DOHH2 (cell line): ENCODE data around the gene YPEL3.

Experiments used
- H3F3A ChIP-seq: fragments of 200-600 bp; sonication (generic), shearing (Covaris generic); 2 replicates; pipeline ENCODE4 v1.6.0; 2016; ENCODE audit warnings: antibody characterized with exemption, mild to moderate bottlenecking; ENCODE audit not compliant: control insufficient read depth, insufficient read depth
- H3K27ac ChIP-seq: fragments of 200-600 bp; sonication (generic); 2 replicates; pipeline ENCODE4 v1.5.1; 2014; ENCODE audit warnings: low read depth, mild to moderate bottlenecking, low read length, moderate library complexity
- H3K27me3 ChIP-seq: fragments of 200-600 bp; sonication (generic); 2 replicates; pipeline ENCODE4 v1.6.1; 2014; ENCODE audit warnings: mild to moderate bottlenecking, low read length, mixed read lengths; ENCODE audit not compliant: control insufficient read depth
- H3K36me3 ChIP-seq: fragments of 200-600 bp; sonication (generic); 2 replicates; pipeline ENCODE4 v1.6.1; 2014; ENCODE audit warnings: mild to moderate bottlenecking, low read length, moderate library complexity, mixed read lengths; ENCODE audit not compliant: control insufficient read depth
- H3K4me1 ChIP-seq: fragments of 200-600 bp; sonication (generic); 2 replicates; pipeline ENCODE4 v1.6.1; 2014; ENCODE audit warnings: mild to moderate bottlenecking, low read length, mixed read lengths; ENCODE audit not compliant: control insufficient read depth
- H3K4me2 ChIP-seq: fragments of 200-600 bp; sonication (generic); 2 replicates; pipeline ENCODE4 v1.6.0; 2014; ENCODE audit warnings: mild to moderate bottlenecking, low read length, moderate library complexity
- H3K4me3 ChIP-seq: fragments of 200-600 bp; sonication (generic); 2 replicates; pipeline ENCODE4 v1.5.1; 2014; ENCODE audit warnings: mild to moderate bottlenecking, low read length, mixed read lengths
- H3K79me2 ChIP-seq: fragments of 200-600 bp; sonication (generic); 2 replicates; pipeline ENCODE4 v1.6.1; 2014; ENCODE audit warnings: mild to moderate bottlenecking, low read length, mixed read lengths; ENCODE audit not compliant: control insufficient read depth
- H3K9me2 ChIP-seq: fragments of 200-600 bp; sonication (generic); replicated peaks from 2 replicates; pipeline ENCODE4 v1.6.1; 2014; ENCODE audit warnings: mild to moderate bottlenecking, low read length, mixed read lengths; ENCODE audit not compliant: control insufficient read depth
- H3K9me3 ChIP-seq: fragments of 200-600 bp; sonication (generic); 2 replicates; pipeline ENCODE4 v1.6.1; 2014; ENCODE audit warnings: antibody characterized with exemption, low read length, mixed read lengths; ENCODE audit not compliant: control insufficient read depth, insufficient read depth
- H4K20me1 ChIP-seq: fragments of 200-600 bp; sonication (generic); 2 replicates; pipeline ENCODE4 v1.6.0; 2014; ENCODE audit warnings: low read depth, mild to moderate bottlenecking, antibody characterized with exemption, low read length, moderate library complexity; ENCODE audit not compliant: control insufficient read depth, insufficient read depth
- EZH2phosphoT487 ChIP-seq: fragments of 200-600 bp; sonication (generic); IDR thresholded peaks from 2 replicates; pipeline ENCODE4 v1.6.1; 2017; ENCODE audit warnings: borderline replicate concordance, mild to moderate bottlenecking, antibody characterized with exemption, low read length, moderate library complexity, mixed read lengths
- TF ChIP-seq, protein P1 (sequence below): fragments of 200-600 bp; sonication (generic); IDR thresholded peaks from one replicate; pipeline ENCODE4 v1.5.1; 2014; ENCODE audit warnings: antibody characterized with exemption, mild to moderate bottlenecking, low read depth, low read length; ENCODE audit not compliant: poor library complexity, severe bottlenecking

The YPEL3 gene

DNA sequence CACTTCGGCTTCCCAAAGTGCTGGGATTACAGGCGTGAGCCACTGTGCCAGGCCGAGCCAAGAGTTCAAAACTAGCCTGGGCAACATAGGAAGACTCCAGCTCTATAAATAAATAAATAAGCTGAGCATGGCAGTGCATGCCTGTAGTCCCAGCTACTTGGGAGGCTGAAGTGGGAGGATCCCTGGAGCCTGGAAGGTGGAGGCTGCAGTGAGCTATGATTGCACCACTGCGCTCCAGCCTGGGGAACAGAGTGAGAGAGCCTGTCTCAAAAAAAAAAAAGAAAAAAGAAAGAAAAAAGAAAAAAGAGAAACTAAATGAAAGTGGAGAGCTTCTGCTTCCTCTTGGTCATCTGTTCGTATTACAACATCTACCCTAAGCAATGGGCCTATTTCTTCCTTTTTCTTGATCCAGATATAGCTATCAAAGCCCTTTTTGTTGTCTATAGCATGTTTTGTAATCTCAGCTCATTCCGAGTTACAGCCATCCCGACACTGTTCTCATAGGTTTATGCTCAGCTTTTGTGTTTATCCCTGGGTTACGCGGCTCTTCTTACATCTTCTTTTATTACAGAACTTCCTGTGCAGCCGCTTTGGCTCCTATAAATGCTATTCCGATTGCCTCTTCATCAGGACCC, 41.1 kb upstream of the YPEL3 start:
- no peaks in the 10 kb centered on the region for H3K79me2 ChIP-seq
- H3K4me2 ChIP-seq = no peak overlapping the region
- H4K20me1 ChIP-seq = no peaks in the 10 kb centered on the region
- TF ChIP-seq, protein P1, sequence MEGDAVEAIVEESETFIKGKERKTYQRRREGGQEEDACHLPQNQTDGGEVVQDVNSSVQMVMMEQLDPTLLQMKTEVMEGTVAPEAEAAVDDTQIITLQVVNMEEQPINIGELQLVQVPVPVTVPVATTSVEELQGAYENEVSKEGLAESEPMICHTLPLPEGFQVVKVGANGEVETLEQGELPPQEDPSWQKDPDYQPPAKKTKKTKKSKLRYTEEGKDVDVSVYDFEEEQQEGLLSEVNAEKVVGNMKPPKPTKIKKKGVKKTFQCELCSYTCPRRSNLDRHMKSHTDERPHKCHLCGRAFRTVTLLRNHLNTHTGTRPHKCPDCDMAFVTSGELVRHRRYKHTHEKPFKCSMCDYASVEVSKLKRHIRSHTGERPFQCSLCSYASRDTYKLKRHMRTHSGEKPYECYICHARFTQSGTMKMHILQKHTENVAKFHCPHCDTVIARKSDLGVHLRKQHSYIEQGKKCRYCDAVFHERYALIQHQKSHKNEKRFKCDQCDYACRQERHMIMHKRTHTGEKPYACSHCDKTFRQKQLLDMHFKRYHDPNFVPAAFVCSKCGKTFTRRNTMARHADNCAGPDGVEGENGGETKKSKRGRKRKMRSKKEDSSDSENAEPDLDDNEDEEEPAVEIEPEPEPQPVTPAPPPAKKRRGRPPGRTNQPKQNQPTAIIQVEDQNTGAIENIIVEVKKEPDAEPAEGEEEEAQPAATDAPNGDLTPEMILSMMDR = no peak
- no peak for TF ChIP-seq EZH2phosphoT487
- no peaks in the 10 kb centered on the region for H3K9me3 ChIP-seq
- H3F3A ChIP-seq = no peaks in the 10 kb centered on the region
- no peaks in the 10 kb centered on the region for H3K36me3 ChIP-seq
- no peak overlapping the region for H3K4me3 ChIP-seq
- H3K27ac ChIP-seq = no peak overlapping the region
- H3K27me3 ChIP-seq = no peaks in the 10 kb centered on the region
- no peaks in the 10 kb centered on the region for H3K9me2 ChIP-seq
- H3K4me1 ChIP-seq = peaks cover 21% of the 10 kb centered on the region

DNA sequence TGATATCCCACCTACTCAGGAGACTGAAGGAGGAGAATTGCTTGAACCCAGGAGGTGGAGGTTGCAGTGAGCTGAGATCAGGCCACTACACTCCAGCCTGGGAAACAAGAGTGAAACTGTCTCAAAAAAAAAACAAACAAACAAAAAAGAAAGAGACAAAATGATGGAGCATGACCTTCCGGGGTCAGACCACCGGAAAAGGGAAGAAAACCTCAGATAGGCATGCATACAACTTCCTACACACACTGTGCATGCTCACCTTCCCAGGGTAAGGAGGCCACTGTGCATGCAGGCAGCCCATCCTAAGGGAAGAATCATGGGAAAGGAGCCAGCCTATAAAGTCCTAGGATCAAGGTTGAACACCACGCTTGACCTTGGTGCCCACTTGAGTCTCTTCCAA, 36.6 kb upstream of the YPEL3 start:
- no peak for TF ChIP-seq EZH2phosphoT487
- TF ChIP-seq, protein P1 = no peak
- H3K4me3 ChIP-seq = no peak overlapping the region
- H3K36me3 ChIP-seq = no peaks in the 10 kb centered on the region
- no peak overlapping the region for H3K4me2 ChIP-seq
- H3K9me2 ChIP-seq = no peaks in the 10 kb centered on the region
- H3K79me2 ChIP-seq = no peaks in the 10 kb centered on the region
- H4K20me1 ChIP-seq = no peaks in the 10 kb centered on the region
- H3K4me1 ChIP-seq = peaks cover 14% of the 10 kb centered on the region
- no peaks in the 10 kb centered on the region for H3K9me3 ChIP-seq
- no peaks in the 10 kb centered on the region for H3F3A ChIP-seq
- no peaks in the 10 kb centered on the region for H3K27me3 ChIP-seq
- H3K27ac ChIP-seq = no peak overlapping the region

DNA sequence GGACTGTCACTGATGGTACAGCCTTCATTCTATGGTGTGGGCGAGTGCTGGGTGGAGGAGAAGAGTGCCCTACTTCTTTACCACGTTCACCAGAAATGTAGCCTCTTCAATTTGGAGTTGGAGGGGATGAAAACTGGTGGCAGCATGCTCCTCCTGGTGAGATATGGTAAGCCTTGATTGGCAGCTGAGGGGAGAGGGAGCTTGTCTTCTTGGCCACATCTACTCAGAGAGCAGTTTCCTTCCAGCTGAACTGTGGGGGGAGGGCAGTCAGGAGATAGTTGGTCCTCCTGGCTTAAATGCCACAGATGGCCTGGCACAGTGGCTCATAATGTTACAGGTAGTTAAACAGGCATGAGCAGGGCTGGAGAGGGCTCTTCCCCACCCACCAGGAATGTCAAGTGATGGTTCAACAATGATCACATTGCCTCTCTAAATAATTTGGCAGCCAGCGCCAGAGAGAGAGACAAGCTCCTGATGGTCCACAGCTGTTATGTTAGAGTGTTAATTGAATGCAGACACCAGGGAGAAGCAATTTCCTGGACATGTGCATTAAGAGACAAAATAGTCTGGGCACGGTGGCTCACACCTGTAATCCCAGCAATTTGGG, 36.0 kb upstream of the YPEL3 start:
- Histone ChIP-seq H3K4me3 (no peak overlapping the region), H3K79me2 (no peaks in the 10 kb centered on the region), H3K27me3 (no peaks in the 10 kb centered on the region), H3K4me2 (no peak overlapping the region), H3K4me1 (peaks cover 17% of the 10 kb centered on the region), H3K9me3 (no peaks in the 10 kb centered on the region), H3K27ac (no peak overlapping the region), H3K36me3 (no peaks in the 10 kb centered on the region), H3F3A (no peaks in the 10 kb centered on the region), H3K9me2 (no peaks in the 10 kb centered on the region), H4K20me1 (no peaks in the 10 kb centered on the region)
- TF ChIP-seq EZH2phosphoT487 = no peak
- TF ChIP-seq, protein P1 = no peak
